HG03469 (cell line): ENCODE measurements around the gene MACROD2.

ENCODE experiments used
- ATAC-seq: cut with Tn5 transposase; IDR thresholded peaks from one replicate; pipeline ENCODE4 v1.9.1; 2021; ENCODE audit warnings: mild to moderate bottlenecking, moderate library complexity, moderate number of reproducible peaks; ENCODE audit not compliant: unreplicated experiment

The MACROD2 gene

DNA sequence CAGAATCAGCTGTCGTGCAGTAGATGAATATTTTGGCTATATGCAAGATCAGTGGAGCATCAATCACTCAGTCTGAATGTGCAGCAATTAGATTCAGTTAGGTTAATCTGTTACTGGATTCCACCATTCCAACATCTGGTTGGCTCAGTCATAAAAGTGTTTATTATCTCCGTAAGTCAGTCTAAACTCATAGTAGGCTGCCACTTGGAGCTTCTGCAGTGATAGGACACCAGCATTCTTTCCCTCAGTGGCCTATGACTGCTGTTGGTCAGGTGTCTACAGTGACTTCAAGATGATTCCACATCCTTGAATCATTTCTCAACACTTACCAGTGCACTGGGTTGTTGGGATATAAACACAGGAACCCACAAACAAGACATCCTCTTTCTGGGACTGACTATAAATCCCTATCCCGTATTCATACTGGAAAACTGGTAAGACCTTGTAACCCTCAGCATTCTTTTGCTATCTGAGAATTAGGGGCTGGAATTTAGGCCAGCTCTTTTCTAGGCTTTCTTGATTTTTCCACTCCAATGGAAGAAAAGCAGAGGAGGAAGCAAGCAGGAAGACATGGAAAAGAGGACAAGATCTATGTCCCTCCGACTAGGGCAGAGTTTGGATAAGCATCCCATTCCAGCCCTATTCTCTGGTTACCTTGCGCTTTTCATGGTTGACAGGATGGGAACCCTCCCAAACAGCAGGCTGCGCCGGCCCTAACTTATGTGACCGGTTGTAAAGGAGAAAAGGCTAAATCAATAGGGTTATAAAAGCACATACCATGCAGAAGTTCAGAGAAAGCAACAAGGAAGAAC lies 1658.3 kb downstream of the MACROD2 start:
- ATAC-seq, result no peak

DNA sequence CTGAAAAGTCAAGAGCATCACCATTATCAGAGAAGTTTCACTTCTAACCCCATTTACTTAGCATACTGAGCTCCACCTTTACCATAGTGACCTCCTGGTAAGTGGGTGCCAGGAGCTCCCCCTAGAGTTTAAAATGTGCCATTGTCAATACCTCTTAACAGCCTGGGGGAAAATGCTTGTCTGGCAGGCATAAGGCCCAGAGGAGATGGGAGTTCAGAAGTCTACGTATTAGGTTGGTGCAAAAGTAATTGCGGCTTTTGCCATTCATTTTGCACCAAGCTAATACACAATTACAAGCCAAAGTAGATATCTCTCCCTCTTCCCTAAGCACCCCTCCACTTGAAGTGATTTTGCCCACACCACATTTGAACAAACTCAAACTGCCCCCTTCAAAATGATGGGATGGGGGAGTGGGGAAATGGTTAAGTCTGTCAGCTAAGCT lies 1658.9 kb downstream of the MACROD2 start:
- ATAC-seq, result peak; percentile 98

DNA sequence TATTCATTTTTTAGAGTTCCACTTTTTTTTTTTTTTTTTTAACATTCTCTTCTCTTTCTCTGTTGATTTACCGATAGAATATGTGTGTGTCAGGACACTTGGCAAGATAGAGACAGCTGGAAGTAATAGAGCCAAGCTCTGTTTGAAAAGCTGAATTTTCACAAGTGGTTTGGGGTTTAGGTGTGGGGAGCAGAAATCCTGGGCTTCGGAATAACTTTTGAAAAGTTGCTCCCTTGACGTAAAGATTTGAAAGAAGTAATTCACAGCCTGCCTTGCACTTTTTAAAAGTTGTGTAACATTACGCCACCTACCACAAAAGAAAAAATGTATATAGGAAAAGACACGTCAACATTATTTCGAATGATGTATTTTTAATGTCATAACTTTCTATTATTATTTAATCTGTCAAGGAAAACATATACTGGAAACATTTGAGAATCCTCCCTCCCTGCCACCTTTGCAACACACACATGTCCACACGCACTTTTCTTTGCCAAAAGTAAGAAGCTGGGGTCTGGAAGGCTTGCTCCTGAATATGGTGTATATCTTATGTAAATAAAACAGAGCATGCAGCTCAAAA lies 1660.1 kb downstream of the MACROD2 start:
- ATAC-seq, result no peak

DNA sequence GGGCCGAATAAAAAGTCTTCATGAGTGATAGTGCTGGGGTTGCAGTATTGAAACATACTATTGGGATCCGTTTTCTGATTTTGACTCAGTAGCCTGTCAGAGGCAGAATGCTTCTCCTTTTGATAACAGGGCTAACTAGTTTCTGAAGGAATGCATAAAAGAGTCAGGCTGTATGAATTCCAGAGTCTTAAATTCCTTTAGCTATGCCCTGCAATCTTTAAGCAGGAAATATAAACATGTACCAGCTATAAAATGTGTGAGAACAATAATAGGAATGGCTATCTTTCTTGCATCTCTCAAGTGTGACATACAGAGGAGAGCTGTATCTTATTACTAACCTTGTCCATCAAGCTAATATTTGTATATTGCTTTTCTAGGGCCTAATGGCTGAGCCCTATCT lies 1660.8 kb downstream of the MACROD2 start:
- ATAC-seq, result no peak

DNA sequence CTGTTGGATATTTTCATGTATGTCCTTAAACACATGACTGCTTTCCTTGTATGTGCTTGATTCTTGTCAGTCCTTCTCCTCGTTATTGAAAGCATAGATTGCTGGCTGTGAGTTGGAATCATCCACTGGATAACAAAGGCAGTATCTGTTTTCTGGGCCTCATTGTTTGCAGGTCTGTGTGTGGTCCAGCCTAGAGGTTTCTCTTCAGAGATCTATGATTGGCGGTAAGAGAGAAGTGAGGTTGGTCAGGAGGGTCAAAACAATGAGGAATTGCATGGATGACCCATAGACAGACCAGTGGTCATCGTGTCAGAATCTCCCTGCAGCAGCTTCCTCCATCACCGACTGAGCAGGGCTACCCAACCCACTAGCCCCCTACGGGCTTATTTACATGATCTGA lies 1663.0 kb downstream of the MACROD2 start:
- ATAC-seq, result no peak

DNA sequence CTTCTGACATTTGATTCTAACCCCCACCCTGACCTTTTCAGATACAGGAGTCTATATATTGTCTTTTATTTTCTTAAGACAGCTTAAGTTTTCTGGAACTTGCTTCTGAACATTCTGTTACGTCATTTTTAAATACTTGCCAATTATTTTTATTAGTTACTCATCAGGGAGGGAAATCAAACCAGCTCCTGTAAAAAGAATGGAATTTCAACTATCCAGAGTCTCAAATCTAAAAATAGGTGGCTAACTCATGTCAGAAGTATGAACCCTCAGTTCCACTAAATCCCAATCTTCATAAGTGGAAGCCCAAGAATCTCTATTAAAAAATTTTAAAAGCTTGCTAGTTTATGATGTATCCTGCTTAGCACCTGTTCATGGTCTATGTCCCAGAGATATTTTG lies 1677.9 kb downstream of the MACROD2 start:
- no peak for ATAC-seq

DNA sequence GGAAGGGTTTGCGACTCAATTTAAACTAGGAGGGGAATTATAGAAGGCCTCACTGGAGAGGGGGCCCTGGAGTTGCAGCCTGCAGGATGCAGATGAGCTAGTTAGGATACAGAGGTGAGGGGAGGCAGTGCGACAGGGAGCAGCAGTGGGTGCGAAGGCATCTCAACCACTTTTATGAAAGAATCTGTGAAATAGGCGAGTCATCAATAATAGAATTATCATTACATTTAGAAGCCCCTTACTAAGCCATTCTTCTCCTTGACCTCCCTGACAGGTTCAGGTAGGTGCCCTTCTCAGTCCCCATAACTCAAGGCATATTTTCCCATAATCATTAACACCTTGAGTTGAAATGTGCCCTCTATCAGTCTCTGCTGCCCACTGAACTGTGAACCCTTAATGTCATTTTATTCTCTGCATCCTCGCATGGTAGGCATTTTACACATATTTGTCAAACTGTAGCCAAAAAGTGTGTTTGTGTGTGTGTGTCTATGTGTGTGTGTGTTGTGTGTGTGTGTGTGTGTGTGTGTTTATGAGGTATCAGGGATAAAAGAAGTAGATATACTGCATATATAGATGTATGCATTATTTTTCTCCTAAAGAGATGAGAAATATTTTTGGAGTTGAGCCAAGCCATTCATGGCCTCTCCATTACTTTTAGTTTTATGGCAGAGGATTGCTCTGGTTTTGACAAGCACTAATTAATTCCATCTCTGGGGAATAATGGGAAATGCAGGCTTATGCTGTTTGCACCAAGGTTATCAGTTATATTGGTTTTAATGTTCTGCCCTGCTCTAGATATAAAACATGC lies 1679.1 kb downstream of the MACROD2 start:
- no peak for ATAC-seq

DNA sequence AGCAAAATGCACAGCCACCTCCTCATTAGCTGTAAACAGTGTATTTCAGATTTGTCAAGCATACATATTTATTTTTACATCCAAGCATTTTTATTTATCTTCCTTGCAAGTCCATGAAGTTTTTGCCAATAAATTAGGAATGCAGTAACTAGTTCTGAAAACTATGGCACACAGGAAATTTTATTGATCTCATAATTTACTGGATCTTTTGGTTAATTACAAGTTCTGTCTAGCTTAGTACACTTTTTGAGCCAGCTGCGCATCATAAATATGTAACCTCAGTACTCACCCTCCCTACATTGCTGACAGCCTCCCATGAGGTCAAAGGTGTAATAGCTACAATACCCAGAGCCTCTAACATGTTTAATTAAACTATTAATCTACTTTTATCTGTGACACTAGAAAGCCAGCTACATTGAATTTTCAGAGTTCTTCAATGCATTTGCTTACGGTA lies 1679.8 kb downstream of the MACROD2 start:
- ATAC-seq, result no peak

DNA sequence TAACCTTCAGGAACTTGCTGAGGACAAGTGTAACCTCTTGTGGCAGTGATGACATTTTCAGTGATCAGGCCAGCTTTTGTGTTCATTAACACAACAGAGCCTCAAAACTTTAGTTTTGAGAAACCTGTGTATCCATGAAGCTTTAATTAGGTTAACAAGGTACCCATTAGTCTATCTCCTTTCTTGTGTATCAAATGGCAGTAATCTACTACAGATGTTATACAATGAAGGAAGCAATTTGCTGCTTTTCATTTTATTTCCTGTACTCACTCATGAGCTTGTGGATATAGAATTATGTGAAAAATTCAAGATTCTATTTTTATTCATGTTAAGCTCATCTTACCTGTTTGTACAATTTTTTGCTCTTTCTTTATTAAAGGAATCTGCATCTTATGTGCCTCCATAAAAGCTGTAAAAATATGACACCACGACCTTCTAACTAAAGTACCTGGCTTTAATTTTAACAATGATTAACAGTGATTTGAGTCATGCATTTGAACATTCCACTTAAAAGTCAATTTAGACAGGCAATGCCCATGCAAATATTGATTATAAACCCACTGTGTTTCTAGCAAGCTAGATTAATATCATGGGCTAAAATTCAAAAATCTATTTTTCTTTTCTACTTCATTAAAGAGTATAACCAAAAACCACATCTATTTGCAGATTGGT lies 1680.6 kb downstream of the MACROD2 start:
- no peak for ATAC-seq

DNA sequence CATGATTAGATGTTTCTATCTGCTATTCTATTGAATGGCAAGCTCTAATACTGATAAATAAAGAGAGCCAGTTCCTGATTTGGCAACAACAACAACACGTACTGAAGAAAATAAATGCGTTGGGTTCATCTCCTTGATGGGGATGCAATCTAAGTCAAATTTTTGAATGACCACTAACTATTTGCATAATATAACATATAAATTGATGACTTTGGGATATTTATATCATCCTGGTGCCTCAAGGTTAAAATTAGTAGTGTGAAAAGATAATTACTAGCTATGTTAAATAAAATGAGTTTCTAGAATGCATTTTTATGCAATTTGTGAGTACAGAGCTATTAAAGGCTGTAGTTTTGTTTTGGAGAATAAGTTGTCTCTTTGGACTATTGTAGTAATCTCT lies 1681.5 kb downstream of the MACROD2 start:
- no peak for ATAC-seq

DNA sequence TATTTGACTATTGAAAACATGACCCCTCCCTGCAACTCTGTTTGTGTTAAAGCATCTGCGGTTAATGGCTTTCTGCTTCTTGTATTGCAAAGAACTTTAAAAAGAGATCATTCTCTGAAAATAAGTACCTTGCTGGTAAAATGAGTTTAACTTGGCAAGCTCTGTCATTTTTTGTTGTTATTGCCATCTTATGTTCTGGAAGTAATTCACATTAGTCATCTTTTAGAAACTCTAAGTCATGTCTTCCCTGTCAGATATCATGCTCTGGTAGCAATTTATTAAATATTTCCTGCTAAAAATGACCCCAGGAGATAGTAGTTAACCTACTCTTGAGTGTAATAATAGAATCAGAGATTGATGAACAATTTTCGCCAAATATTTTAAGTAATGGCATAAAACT lies 1687.4 kb downstream of the MACROD2 start:
- ATAC-seq, result no peak

DNA sequence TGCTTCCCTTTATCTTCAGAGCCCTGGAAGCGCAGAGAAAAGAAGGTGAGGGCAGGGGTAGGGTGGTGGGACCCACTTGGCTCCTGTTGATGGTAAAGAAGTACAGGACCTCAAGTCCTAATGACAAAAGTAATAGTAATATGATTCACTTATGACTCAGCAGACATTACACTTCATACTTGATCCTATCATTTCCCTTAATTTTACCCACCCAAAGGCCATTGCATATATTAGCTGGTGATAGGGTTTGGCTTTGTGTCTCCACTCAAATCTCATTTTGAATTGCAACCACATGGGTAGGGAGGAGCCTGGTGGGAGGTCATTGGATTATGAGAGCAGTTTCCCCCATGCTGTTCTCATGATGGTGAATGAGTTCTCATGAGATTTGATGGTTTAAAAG lies 1697.3 kb downstream of the MACROD2 start:
- ATAC-seq, result no peak

DNA sequence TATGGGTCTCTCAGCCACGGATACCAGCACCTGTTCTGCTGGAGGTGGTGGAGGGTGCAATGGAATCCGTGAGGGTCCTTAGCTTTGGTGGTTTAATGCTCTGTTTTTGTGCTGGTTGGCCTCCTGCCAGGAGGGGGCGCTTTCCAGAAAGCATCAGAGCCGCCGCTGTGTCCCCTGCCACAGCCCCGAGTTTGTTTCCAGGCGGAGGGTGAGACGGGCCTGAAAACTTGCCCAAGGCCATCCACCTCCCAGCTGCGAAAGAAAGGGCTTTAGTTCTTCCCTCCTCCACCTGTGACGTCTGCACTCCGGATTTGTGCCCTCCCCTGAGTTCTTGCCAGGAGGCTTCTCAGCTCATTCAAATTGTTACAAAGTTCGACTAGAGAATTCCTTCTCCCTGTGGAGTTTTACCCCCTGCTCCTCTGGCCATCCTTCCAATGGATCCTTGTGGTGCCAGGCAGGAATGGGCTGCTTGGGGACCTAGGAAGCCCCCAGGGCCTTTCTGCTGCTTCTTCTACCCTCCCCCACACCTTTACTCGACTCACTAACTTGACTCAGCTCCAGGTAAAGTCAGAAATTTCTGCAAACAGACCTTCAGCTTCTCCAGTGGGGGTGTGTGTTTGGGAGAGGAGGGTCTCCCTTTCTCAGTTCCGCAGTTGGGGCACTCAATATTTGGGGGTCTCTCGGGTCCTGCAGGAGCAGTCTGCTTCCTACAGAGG lies 1704.3 kb downstream of the MACROD2 start:
- no peak for ATAC-seq

DNA sequence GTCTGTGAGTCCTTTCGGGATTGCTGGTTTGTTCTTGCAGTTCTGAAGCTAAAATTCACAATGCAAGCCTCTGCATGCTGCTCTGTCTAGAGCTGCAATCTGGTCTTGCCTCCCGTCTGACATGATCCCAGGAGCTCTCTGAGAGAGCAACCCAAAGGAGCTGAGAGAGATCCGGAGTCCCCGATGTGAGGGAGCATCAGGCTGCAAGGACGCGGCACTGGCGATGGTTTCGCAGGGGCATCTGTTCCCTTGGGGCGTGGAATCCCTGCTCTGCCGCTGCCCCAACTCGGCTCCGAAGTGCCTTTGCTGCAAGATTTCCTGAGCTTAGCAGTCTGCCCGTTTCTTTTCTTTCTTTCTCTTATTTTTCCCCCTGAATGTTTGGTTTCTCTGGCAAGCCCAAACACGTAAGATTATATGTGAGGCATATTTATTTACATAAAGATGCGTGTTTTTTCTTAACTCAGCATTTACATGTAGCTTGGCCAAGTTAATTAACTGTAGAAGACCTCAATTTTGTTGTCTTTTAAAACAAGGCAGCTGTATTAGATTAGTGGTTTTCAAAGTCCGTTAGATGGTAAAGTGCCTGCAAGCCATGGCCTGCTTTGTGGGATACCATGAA lies 1704.9 kb downstream of the MACROD2 start:
- no peak for ATAC-seq

DNA sequence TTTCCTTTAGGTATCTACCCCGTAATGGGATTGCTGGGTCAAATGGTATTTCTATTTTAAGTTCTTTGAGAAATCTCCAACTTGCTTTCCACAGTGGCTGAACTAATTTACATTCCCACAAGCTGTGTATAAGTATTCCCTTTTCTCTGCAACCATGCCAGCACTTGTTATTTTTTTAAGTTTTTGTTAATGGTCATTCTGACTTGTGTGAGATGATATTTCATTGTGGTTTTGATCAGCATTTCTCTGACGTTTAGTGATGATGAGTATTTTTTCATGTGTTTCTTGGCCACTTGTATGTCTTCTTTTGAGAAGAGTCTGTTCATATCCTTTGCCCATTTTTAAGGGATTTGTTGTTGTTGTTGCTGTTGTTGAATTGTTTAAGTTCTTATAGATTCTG lies 1706.8 kb downstream of the MACROD2 start:
- ATAC-seq, result no peak

DNA sequence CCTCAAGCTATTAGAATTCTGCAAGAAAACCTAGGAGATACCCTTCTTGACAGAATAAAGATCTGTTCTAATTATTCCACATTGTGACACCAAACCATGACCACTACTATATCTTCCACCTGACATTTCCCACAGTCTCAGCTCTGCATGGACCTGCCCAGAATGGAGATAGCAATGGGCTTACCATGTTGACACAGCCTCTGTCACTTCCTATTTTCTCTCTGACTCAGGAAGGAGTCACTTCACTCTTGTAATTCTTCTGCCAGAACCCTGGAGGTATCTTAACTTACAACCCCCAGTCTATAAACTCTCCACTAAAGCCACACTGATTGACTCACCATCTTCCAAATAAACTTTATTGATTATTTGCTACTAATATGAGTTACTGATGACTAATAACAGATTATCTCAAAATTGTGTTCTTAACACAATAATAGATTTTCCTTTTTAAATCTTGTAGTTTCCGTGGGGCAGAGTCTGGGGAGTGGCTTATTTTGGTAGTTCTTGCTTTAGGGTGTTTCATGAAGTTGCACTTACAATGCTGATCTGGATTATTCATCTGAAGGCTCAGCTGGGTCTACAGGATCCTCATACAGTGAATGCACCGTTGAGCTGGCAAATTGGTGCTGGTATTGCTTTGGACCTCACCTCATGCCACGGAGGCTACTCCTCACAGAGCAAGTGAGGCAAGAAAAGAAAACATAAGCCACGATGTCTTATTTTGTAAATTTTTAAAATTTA lies 1708.0 kb downstream of the MACROD2 start:
- ATAC-seq, result no peak

DNA sequence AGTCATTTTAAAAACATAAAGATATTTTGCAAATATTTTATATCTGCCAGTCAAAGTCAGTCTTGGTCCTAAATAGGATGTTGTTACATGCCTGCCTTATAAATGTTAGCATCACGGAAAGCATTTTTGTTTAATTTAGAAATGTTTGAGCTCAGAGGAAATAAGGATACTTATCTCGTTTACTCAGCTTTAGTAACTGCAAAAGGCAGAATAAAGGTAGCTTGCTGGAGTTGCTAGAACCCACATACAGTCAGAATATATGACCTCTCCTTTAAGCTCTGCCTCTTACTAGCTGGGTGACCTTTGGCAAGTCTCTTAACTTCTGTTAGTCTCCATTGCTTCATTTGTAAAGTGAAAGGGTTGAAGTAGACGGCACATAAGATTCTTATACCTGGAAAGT lies 1710.7 kb downstream of the MACROD2 start:
- no peak for ATAC-seq

DNA sequence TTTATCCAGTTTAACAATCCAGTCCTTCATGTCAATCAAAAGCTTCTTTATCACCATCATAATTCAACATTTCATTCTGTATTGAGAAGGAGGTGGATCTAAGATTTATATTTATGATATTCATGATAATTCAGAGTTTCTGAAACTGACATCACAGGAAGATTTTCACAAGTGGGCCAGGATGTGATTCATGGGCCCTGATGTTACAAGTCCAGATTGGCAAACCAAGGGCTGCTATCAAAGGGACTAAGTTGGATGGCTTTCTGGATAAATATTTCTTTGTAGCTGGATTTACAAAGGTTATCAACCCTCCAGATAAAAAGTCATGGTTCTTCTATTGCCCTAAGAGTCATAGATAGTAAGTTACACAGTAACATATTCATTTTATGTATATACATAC lies 1711.4 kb downstream of the MACROD2 start:
- ATAC-seq, result no peak

DNA sequence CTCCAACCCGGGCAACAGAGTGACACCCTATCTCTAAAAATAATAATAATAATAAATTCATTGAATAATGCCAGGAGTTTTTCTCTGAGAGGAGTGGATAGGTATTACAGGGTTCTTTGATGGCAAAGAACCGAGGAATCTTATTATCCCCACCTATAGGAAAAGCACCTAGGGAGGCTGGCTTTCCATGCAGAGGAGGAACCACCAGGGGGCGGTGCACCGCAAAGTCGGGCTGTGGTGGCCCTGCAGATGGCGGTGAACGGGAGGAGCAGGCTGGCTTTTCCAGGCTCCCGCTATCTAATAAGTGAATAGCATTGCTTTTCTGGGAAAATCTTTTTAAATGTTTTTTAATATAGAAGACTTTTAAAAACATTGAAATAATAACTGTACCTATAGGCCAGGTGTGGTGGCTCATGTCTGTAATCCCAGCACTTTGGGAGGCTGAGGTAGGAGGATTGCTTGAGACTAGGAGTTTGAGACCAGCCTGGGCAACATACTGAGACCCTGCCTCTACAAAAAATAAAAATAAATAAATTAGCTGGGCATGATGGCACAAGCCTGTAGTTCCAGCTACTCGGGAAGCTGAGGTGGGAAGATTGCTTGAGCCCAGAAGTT lies 1713.8 kb downstream of the MACROD2 start:
- peak; percentile 58 for ATAC-seq
